SKM-1 treated with dmso at 0.1 percent for 144 hours (cell line): ENCODE measurements around the gene MYBBP1A.

Experiments
- DNase-seq: peaks from one replicate; lab custom pipeline; 2025; ENCODE audit not compliant: unreplicated experiment; lab: John Stamatoyannopoulos, UW

The MYBBP1A gene

GRCh38 chr17:4539025-4539424 is 16.2 kb downstream of the MYBBP1A start:
- DNase-seq, result no peak

GRCh38 chr17:4538236-4539002 is 16.8 kb downstream of the MYBBP1A start:
- DNase-seq, result no peak

GRCh38 chr17:4537451-4538235 is 17.5 kb downstream of the MYBBP1A start:
- DNase-seq, result no peak

GRCh38 chr17:4536742-4537411 is 18.3 kb downstream of the MYBBP1A start:
- no peak for DNase-seq

GRCh38 chr17:4536259-4536741 is 18.9 kb downstream of the MYBBP1A start:
- DNase-seq, result peak; percentile 4

GRCh38 chr17:4535667-4536258 is 19.4 kb downstream of the MYBBP1A start:
- no peak for DNase-seq

GRCh38 chr17:4534928-4535666 is 20.1 kb downstream of the MYBBP1A start:
- no peak for DNase-seq

- no peak for DNase-seq
Observed at GRCh38 chr17:4534515-4534914, 20.7 kb downstream of the MYBBP1A start.

- DNase-seq, result no peak
Observed at GRCh38 chr17:4533523-4534504, 21.4 kb downstream of the MYBBP1A start.

- no peak for DNase-seq
Observed at GRCh38 chr17:4532860-4533522, 22.2 kb downstream of the MYBBP1A start.

GRCh38 chr17:4531988-4532736 is 23.0 kb downstream of the MYBBP1A start:
- no peak for DNase-seq

- no peak for DNase-seq
Observed at GRCh38 chr17:4530799-4531730, 24.1 kb downstream of the MYBBP1A start.

- no peak for DNase-seq
Observed at GRCh38 chr17:4529533-4530152, 25.5 kb downstream of the MYBBP1A start.

GRCh38 chr17:4527566-4528125 is 27.5 kb downstream of the MYBBP1A start:
- no peak for DNase-seq

GRCh38 chr17:4527134-4527533 is 28.1 kb downstream of the MYBBP1A start:
- no peak for DNase-seq

GRCh38 chr17:4525691-4526397 is 29.3 kb downstream of the MYBBP1A start:
- no peak for DNase-seq
